Keratinocyte (primary cell): ENCODE data around the gene KIF22.

Source experiments
- CTCF ChIP-seq, 3 experiments: IDR thresholded peaks in 1 of 3; conservative IDR thresholded peaks in 1 of 3; optimal IDR thresholded peaks in 1 of 3; 2 replicates in 2 of 3; 3 replicates in 1 of 3; pipeline versions ENCODE3 to v1.5.1; 2011; ENCODE audit warnings: low read length in 3 of 3, mild to moderate bottlenecking in 3 of 3, moderate library complexity in 2 of 3, control low read depth in 1 of 3, inconsistent platforms in 1 of 3; ENCODE audit not compliant: insufficient read depth in 2 of 3; ENCODE audit errors: extremely low read depth in 1 of 3
- EZH2 ChIP-seq: IDR thresholded peaks from one replicate; pipeline ENCODE4 v1.6.1; 2012; ENCODE audit warnings: inconsistent platforms, mild to moderate bottlenecking, low read length, moderate library complexity

GRCh38 chr16:29761882-29762281 is 28.7 kb upstream of the KIF22 start:
- TF ChIP-seq CTCF (optimal IDR thresholded peaks at IDR 0.05 in 1 of 3, IDR thresholded peaks at IDR 0.05 in 1 of 3, conservative IDR thresholded peaks at IDR 0.05 in 1 of 3; ENCODE audit: extremely low read depth in 1 of 3, insufficient read depth in 2 of 3, low read length in 3 of 3) (no peak), EZH2 (no peak)
